Endothelial cell (in vitro differentiated cells): ENCODE measurements around the gene RHO. TPM values are rescaled to one million over a fixed set of nuclear protein-coding genes. Genes with fewer than 3 reads are reported as not detected.
"Not testable (repeated sequence)": the region's sequence is repeated elsewhere in the genome, so short reads cannot be mapped to it uniquely, and the experiment has no call there.

Experiments
- DNase-seq: peaks from one replicate; pipeline ENCODE4 v3.0.0; 2021; ENCODE audit warnings: low spot score
- H3K27ac Mint-ChIP-seq: one replicate; pipeline ENCODE4 v1.8.0; 2021; ENCODE audit warnings: mixed read lengths, inconsistent platforms; ENCODE audit not compliant: unreplicated experiment
- H3K27me3 Mint-ChIP-seq: one replicate; pipeline ENCODE4 v1.8.0; 2021; ENCODE audit warnings: mild to moderate bottlenecking, moderate library complexity, mixed read lengths, inconsistent platforms; ENCODE audit not compliant: unreplicated experiment
- H3K36me3 Mint-ChIP-seq: one replicate; pipeline ENCODE4 v1.8.0; 2021; ENCODE audit warnings: mild to moderate bottlenecking, low read depth, mixed read lengths, inconsistent platforms; ENCODE audit not compliant: unreplicated experiment
- H3K4me1 Mint-ChIP-seq: one replicate; pipeline ENCODE4 v1.8.0; 2021; ENCODE audit warnings: mild to moderate bottlenecking, mixed read lengths, inconsistent platforms; ENCODE audit not compliant: unreplicated experiment
- H3K4me3 Mint-ChIP-seq: one replicate; pipeline ENCODE4 v1.8.0; 2021; ENCODE audit warnings: mild to moderate bottlenecking, mixed read lengths, inconsistent platforms; ENCODE audit not compliant: unreplicated experiment
- H3K9me3 Mint-ChIP-seq: one replicate; pipeline ENCODE4 v1.8.0; 2021; ENCODE audit warnings: mixed read lengths, inconsistent platforms; ENCODE audit not compliant: unreplicated experiment
- total RNA-seq: library from RNA; stranded (reverse); fragmentation: NEBNext Ultra II Directional; extraction: Animal tissue kit (Norgen Biotek cat#: 25700); gene quantifications from one replicate; pipeline ENCODE4 v1.2.1, GENCODE V29; 2021; ENCODE audit not compliant: unreplicated experiment
- TF ChIP-seq, protein P1 (sequence below): fragments of 200-600 bp; sonication (generic); IDR thresholded peaks from one replicate; pipeline ENCODE4 v1.5.0; 2021; ENCODE audit warnings: antibody characterized with exemption; ENCODE audit not compliant: unreplicated experiment

The RHO gene
- total RNA-seq, 1 donor from 2014 or later: not detected

DNA sequence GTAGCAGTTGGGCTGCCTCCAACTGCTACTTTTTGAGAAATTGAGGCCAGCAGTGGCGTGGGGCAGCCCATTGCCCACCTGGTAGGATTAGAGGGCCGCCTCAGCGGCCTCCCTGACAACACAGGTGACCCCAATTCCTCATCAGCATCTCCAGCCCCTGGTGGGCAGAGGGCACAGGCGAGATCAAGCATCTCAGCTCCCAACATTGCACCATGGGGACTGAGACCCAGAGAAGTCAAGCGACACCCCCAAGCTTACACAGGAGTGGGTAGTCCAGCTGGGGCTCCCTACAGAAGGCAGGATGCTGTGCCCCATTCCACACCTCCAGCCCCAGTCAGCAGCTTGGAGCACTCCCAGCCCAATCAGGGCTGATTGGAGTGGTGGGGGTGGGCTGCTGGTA is 14.3 kb downstream of the RHO start:
- Mint-ChIP-seq H3K4me1 (peaks cover 27% of the 10 kb centered on the region), H3K9me3 (no peaks in the 10 kb centered on the region), H3K27ac (peak overlapping the region; percentile 52), H3K27me3 (peaks cover 17% of the 10 kb centered on the region), H3K36me3 (no peaks in the 10 kb centered on the region), H3K4me3 (no peak overlapping the region)
- DNase-seq: no peak
- TF ChIP-seq, protein P1, sequence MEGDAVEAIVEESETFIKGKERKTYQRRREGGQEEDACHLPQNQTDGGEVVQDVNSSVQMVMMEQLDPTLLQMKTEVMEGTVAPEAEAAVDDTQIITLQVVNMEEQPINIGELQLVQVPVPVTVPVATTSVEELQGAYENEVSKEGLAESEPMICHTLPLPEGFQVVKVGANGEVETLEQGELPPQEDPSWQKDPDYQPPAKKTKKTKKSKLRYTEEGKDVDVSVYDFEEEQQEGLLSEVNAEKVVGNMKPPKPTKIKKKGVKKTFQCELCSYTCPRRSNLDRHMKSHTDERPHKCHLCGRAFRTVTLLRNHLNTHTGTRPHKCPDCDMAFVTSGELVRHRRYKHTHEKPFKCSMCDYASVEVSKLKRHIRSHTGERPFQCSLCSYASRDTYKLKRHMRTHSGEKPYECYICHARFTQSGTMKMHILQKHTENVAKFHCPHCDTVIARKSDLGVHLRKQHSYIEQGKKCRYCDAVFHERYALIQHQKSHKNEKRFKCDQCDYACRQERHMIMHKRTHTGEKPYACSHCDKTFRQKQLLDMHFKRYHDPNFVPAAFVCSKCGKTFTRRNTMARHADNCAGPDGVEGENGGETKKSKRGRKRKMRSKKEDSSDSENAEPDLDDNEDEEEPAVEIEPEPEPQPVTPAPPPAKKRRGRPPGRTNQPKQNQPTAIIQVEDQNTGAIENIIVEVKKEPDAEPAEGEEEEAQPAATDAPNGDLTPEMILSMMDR: no peak

DNA sequence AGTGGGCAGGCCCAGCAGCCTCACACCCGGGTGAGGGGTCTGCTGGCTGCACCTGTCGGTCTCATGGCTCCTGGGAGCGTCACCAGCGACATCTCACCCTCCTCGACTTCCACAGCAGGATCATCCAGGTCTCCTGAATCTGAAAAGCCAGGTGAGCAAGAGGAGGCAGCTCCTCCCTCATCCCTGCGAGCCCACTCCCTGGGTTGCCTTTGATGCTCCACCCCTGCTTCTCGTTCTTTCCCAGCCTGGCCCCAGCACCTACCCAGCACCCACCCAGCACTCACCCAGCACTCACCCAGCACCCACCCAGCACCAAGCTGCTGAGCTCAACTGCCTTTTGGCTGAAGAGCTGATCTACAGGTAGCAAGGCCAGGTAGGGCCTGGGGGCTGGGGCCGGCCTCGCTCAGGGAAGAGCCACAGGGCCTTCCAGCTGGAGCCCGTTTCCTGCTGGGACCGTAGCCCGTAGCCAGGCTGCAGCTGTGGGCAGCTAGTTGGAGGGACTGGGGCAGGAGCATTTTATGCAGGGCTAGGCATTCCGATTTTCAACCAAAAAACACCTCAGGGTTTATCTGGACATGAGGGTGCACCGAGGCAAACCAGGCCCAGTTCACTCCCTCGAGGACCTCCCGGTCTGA is 14.8 kb downstream of the RHO start, which contains the start of gene H1-8:
TSS of gene H1-8 (plus strand) at position 20 of the 635 bp plus-strand sequence. CDS start at position 64, 44 bp downstream.
- H3K4me3 Mint-ChIP-seq: peak within 1 kb of the TSS; percentile 14
- no peaks in the 10 kb centered on the region for H3K9me3 Mint-ChIP-seq
- H3K4me1 Mint-ChIP-seq: peaks cover 28% of the 10 kb centered on the region
- H3K27ac Mint-ChIP-seq: peak within 1 kb of the TSS; percentile 52
- H3K27me3 Mint-ChIP-seq: peaks cover 22% of the 10 kb centered on the region
- TF ChIP-seq, protein P1: no peak
- H3K36me3 Mint-ChIP-seq: peaks cover 2% of the 10 kb centered on the region
- no peak for DNase-seq

DNA sequence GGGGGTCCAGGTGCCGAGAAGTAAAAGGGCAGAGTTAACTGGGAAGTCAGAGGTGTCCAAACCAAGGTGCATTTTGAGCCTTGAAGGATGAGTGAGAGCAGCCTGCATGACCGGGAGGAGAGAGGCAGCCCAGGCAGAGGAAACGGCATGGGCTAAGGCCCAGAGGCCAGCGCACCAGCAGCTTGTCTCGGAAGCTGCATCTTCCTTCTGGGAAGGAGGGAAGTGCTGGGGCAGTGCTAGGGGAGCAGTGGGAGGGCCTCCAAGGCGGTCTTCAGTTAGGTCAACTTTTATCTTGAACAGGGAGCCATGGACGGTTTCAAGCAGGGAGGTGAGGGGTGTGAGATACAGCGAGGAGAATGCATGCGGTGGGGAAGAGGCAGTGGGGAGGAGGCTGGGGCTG is 15.6 kb downstream of the RHO start:
- Mint-ChIP-seq H3K27me3 (peaks cover 29% of the 10 kb centered on the region), H3K4me1 (peaks cover 32% of the 10 kb centered on the region), H3K4me3 (peak overlapping the region; percentile 14), H3K27ac (peak overlapping the region; percentile 44), H3K36me3 (peaks cover 5% of the 10 kb centered on the region), H3K9me3 (no peaks in the 10 kb centered on the region)
- DNase-seq: no peak
- TF ChIP-seq, protein P1: no peak

DNA sequence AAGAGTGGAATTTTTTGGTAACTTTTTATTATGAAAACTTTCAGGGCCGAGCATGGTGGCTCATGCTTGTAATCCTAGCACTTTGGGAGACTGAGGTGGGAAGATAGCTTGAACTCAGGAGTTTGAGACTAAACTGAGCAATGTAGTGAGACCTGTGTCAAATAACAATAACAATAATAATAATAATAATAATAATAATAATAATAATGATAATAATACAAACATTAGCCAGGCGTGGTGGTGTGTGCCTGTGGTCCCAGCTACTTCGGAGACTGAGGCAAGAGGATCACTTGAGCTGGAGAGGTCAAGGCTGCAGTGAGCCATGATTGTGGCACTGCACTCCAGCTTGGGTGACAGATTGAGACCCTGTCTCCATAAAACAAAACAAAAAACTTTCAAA is 17.5 kb downstream of the RHO start:
- not testable (repeated sequence) for DNase-seq, H3K9me3 Mint-ChIP-seq, H3K36me3 Mint-ChIP-seq, H3K4me3 Mint-ChIP-seq, H3K27ac Mint-ChIP-seq
- Mint-ChIP-seq H3K27me3 (peaks cover 45% of the 10 kb centered on the region), H3K4me1 (peaks cover 42% of the 10 kb centered on the region)

DNA sequence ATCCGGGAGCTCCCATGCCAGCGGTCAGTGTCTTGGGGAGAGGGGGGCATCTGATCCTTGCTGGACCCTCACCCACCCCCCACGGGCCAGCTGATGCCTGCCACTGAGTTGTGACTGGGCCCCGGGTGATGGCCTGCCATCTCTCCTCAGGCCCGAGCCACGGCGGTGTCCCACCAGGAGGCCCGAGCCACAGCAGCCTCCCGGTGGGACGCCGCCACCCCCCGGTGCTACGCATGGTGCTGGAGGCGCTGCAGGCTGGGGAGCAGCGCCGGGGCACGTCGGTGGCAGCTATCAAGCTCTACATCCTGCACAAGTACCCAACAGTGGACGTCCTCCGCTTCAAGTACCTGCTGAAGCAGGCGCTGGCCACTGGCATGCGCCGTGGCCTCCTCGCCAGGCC is 18.8 kb downstream of the RHO start:
- no peak overlapping the region for H3K4me3 Mint-ChIP-seq
- no peaks in the 10 kb centered on the region for H3K9me3 Mint-ChIP-seq
- no peak overlapping the region for H3K27ac Mint-ChIP-seq
- H3K27me3 Mint-ChIP-seq: peaks cover 47% of the 10 kb centered on the region
- DNase-seq: no peak
- peaks cover 46% of the 10 kb centered on the region for H3K4me1 Mint-ChIP-seq
- peaks cover 13% of the 10 kb centered on the region for H3K36me3 Mint-ChIP-seq
- TF ChIP-seq, protein P1: no peak
